H1 (cell line): ENCODE results near the gene RAPGEF1. TPM values are rescaled to one million over a fixed set of nuclear protein-coding genes. Genes with fewer than 3 reads are reported as not detected.

ENCODE experiments used
- ASH2L ChIP-seq: fragments of 200-600, 300-600 bp; sonication (generic); IDR thresholded peaks from one replicate; pipeline ENCODE4 v1.7.1; 2017; ENCODE audit warnings: low read length
- ATF2 ChIP-seq: IDR thresholded peaks from 2 replicates; pipeline ENCODE4 v1.6.1; 2012; ENCODE audit warnings: low read length, inconsistent platforms
- CEBPB ChIP-seq: IDR thresholded peaks from 2 replicates; pipeline ENCODE4 v1.6.1; 2012; ENCODE audit warnings: low read depth, low read length
- JUN ChIP-seq: IDR thresholded peaks from 2 replicates; pipeline ENCODE4 v1.6.1; 2011; ENCODE audit warnings: low read depth, mild to moderate bottlenecking, improper control_type of control experiment, low read length
- SUZ12 ChIP-seq: fragments of 200-600 bp; sonication (generic); IDR thresholded peaks from 2 replicates; pipeline ENCODE4 v1.6.1; 2012; ENCODE audit warnings: mild to moderate bottlenecking, inconsistent platforms, low read length, moderate library complexity, mixed read lengths
- polyA plus RNA-seq, 7 experiments: library from polyadenylated mRNA; depleted of rRNA in 3 of 7; stranded (reverse) in 5 of 7; unstranded in 2 of 7; fragments of >200 nt in 5 of 7; fragments of 200-250 nt in 2 of 7; gene quantifications; 1 replicate in 5 of 7; 2 replicates in 1 of 7; 4 replicates in 1 of 7; pipeline versions ENCODE4 v1.2.1 to v1.2.3, GENCODE V29; 2011 to 2013; ENCODE audit warnings: missing spikeins in 2 of 7, mixed read lengths in 2 of 7
- total RNA-seq: library from RNA; stranded (reverse); fragmentation: NEBNext Ultra II Directional; extraction: Animal tissue kit (Norgen Biotek cat#: 25700); gene quantifications from 2 replicates; pipeline ENCODE4 v1.2.1, GENCODE V29; 2021

RAPGEF1 gene
- total and polyA plus RNA-seq, 2 of the 8 experiments (the other 6 are each of a cell fraction or from before 2014, with no cell fraction given), result 29.7 to 78.9 TPM

- TF ChIP-seq ATF2 (no peak), SUZ12 (no peak), ASH2L (no peak), CEBPB (no peak), JUN (no peak)
- TF ChIP-seq, all 59 proteins: peak for 0
Observed at GRCh38 chr9:131590449-131590848, 149.4 kb downstream of the RAPGEF1 start (continued).
